GM21515 (cell line): Measurements from ENCODE around the gene CDH15.
"Not testable (repeated sequence)": the region's sequence is repeated elsewhere in the genome, so short reads cannot be mapped to it uniquely, and the experiment has no call there.

Source experiments
- ATAC-seq: cut with Tn5 transposase; IDR thresholded peaks from one replicate; pipeline ENCODE4 v1.9.1; 2021; ENCODE audit not compliant: unreplicated experiment

CDH15 gene

GRCh38 chr16:89172171-89172527 is 601 bp downstream of the CDH15 start:
- no peak for ATAC-seq

GRCh38 chr16:89172528-89173173 is 1.1 kb downstream of the CDH15 start:
- ATAC-seq = no peak

- ATAC-seq = no peak
Measured at GRCh38 chr16:89173174-89173921, 1.8 kb downstream of the CDH15 start.

GRCh38 chr16:89174055-89174827 is 2.7 kb downstream of the CDH15 start:
- no peak for ATAC-seq

GRCh38 chr16:89174877-89175276 is 3.3 kb downstream of the CDH15 start:
- no peak for ATAC-seq

- no peak for ATAC-seq
Measured at GRCh38 chr16:89175280-89176146, 4.0 kb downstream of the CDH15 start.

GRCh38 chr16:89176147-89176690 is 4.7 kb downstream of the CDH15 start:
- no peak for ATAC-seq

- ATAC-seq = no peak
Measured at GRCh38 chr16:89176717-89177116, 5.2 kb downstream of the CDH15 start.

GRCh38 chr16:89177501-89177900 is 6.0 kb downstream of the CDH15 start:
- ATAC-seq = no peak

- ATAC-seq = no peak
Measured at GRCh38 chr16:89178453-89179147, 7.1 kb downstream of the CDH15 start.

GRCh38 chr16:89179148-89179484 is 7.6 kb downstream of the CDH15 start:
- no peak for ATAC-seq

GRCh38 chr16:89179656-89180315 is 8.2 kb downstream of the CDH15 start:
- ATAC-seq = no peak

GRCh38 chr16:89183463-89183862 is 11.9 kb downstream of the CDH15 start:
- ATAC-seq = no peak

GRCh38 chr16:89183975-89184676 is 12.6 kb downstream of the CDH15 start:
- ATAC-seq = no peak

- ATAC-seq = no peak
Measured at GRCh38 chr16:89184677-89184932, 13.1 kb downstream of the CDH15 start.

- no peak for ATAC-seq
Measured at GRCh38 chr16:89184933-89185794, 13.6 kb downstream of the CDH15 start.

- not testable (repeated sequence) for ATAC-seq
Measured at GRCh38 chr16:89185887-89186592, 14.5 kb downstream of the CDH15 start.

GRCh38 chr16:89186593-89187031 is 15.1 kb downstream of the CDH15 start:
- not testable (repeated sequence) for ATAC-seq
